HepG2 (cell line): ENCODE results near the gene DPM1. TPM values are rescaled to one million over a fixed set of nuclear protein-coding genes. Genes with fewer than 3 reads are reported as not detected.

ENCODE experiments used
- ATAD3A ChIP-seq: sonication (generic); formaldehyde crosslinking; IDR thresholded peaks from 2 replicates; pipeline ENCODE4 v1.4.0; 2020; ENCODE audit warnings: missing genetic modification reagents
- CAMTA2 ChIP-seq: sonication (generic); formaldehyde crosslinking; IDR thresholded peaks from 2 replicates; pipeline ENCODE4 v1.4.0; 2020; ENCODE audit warnings: mild to moderate bottlenecking, missing genetic modification reagents, borderline replicate concordance
- MEIS1 ChIP-seq: sonication (generic); formaldehyde crosslinking; IDR thresholded peaks from 2 replicates; pipeline ENCODE4 v1.9.0; 2021; ENCODE audit warnings: mild to moderate bottlenecking, missing genetic modification reagents, moderate library complexity, borderline replicate concordance
- NAIF1 ChIP-seq: sonication (generic); formaldehyde crosslinking; IDR thresholded peaks from 2 replicates; pipeline ENCODE4 v1.5.0; 2020; ENCODE audit warnings: mild to moderate bottlenecking, missing genetic modification reagents, borderline replicate concordance
- NPAS2 ChIP-seq: sonication (generic); formaldehyde crosslinking; IDR thresholded peaks from 2 replicates; pipeline ENCODE4 v1.8.0; 2022; ENCODE audit warnings: mild to moderate bottlenecking, missing genetic modification reagents, borderline replicate concordance
- REPIN1 ChIP-seq: sonication (generic); formaldehyde crosslinking; IDR thresholded peaks from 2 replicates; pipeline ENCODE4 v1.8.0; 2022; ENCODE audit warnings: missing genetic modification reagents, low read depth, mild to moderate bottlenecking, borderline replicate concordance
- SMARCE1 ChIP-seq: fragments of 450-650 bp; IDR thresholded peaks from 2 replicates; pipeline ENCODE4 v1.6.1; 2017; ENCODE audit warnings: borderline replicate concordance
- TEAD3 ChIP-seq: optimal IDR thresholded peaks from 2 replicates; pipeline ENCODE3; 2016; ENCODE audit warnings: borderline replicate concordance
- XRCC5 ChIP-seq: fragments of 200-400 bp; formaldehyde crosslinking; optimal IDR thresholded peaks from 2 replicates; pipeline ENCODE3; 2017; ENCODE audit warnings: mild to moderate bottlenecking, low read length
- ZFP37 ChIP-seq: sonication (generic); formaldehyde crosslinking; IDR thresholded peaks from 2 replicates; pipeline ENCODE4 v1.4.0; 2020; ENCODE audit warnings: missing genetic modification reagents, borderline replicate concordance
- ZNF121 ChIP-seq: sonication (generic); formaldehyde crosslinking; IDR thresholded peaks from 2 replicates; pipeline ENCODE4 v1.5.0; 2020; ENCODE audit warnings: mild to moderate bottlenecking, missing genetic modification reagents
- ZNF205 ChIP-seq: IDR thresholded peaks from 2 replicates; pipeline ENCODE4 v1.6.1; 2018; ENCODE audit warnings: missing biosample characterization, missing genetic modification reagents
- ZNF207 ChIP-seq: fragments of 450-650 bp; IDR thresholded peaks from 2 replicates; pipeline ENCODE4 v1.6.1; 2016; ENCODE audit warnings: antibody characterized with exemption, borderline replicate concordance
- ZNF446 ChIP-seq: sonication (generic); formaldehyde crosslinking; IDR thresholded peaks from 2 replicates; pipeline ENCODE4 v1.5.0; 2020; ENCODE audit warnings: mild to moderate bottlenecking, missing genetic modification reagents
- ZNF7 ChIP-seq: IDR thresholded peaks from 2 replicates; pipeline ENCODE4 v1.6.1; 2016; ENCODE audit warnings: missing biosample characterization, missing genetic modification reagents
- ZNF777 ChIP-seq: sonication (generic); formaldehyde crosslinking; IDR thresholded peaks from 2 replicates; pipeline ENCODE4 v1.4.0; 2020; ENCODE audit warnings: missing genetic modification reagents
- ZSCAN12 ChIP-seq: sonication (generic); formaldehyde crosslinking; IDR thresholded peaks from 2 replicates; pipeline ENCODE4 v1.9.0; 2021; ENCODE audit warnings: mild to moderate bottlenecking, missing genetic modification reagents
- polyA plus RNA-seq, 8 experiments: library from polyadenylated mRNA; depleted of rRNA in 3 of 8; stranded (reverse) in 7 of 8; unstranded in 1 of 8; fragments of >200 nt; fragmentation: Illumina TruSeq in 4 of 8; extraction: Trizol in 4 of 8; gene quantifications; 2 replicates each; pipeline versions ENCODE4 v1.2.1 to v1.2.3, GENCODE V29; 2011 to 2016; ENCODE audit warnings: low read depth in 4 of 8, missing spikeins in 1 of 8, mixed read lengths in 1 of 8; ENCODE audit not compliant: insufficient read depth in 1 of 8
- total RNA-seq, 5 experiments: library from RNA; depleted of rRNA; stranded (reverse); fragments of >200 nt; fragmentation: Illumina TruSeq; extraction: Trizol; gene quantifications; 2 replicates each; pipeline ENCODE4 v1.2.3, GENCODE V29; 2016; ENCODE audit warnings: low read depth in 1 of 5
- TF ChIP-seq, protein P1 (sequence below): sonication (generic); formaldehyde crosslinking; IDR thresholded peaks from 2 replicates; pipeline ENCODE4 v1.5.1; 2020; ENCODE audit warnings: missing genetic modification reagents, mild to moderate bottlenecking, borderline replicate concordance
- TF ChIP-seq, protein P2 (sequence below), 2 experiments: fragments of 450-650 bp in 1 of 2; sonication (generic) in 1 of 2; formaldehyde crosslinking; IDR thresholded peaks; 2 replicates each; pipeline versions ENCODE4 v1.5.0 to v1.8.0; 2020 to 2022; ENCODE audit warnings: mild to moderate bottlenecking in 1 of 2, missing genetic modification reagents in 1 of 2
- TF ChIP-seq, protein P3 (sequence below): sonication (generic); formaldehyde crosslinking; IDR thresholded peaks from 2 replicates; pipeline ENCODE4 v1.4.0; 2020; ENCODE audit warnings: missing genetic modification reagents
- TF ChIP-seq, protein P4 (sequence below): sonication (generic); formaldehyde crosslinking; IDR thresholded peaks from 2 replicates; pipeline ENCODE4 v1.4.0; 2020; ENCODE audit warnings: missing genetic modification reagents
- TF ChIP-seq, protein P5 (sequence below): sonication (generic); formaldehyde crosslinking; IDR thresholded peaks from 2 replicates; pipeline ENCODE4 v1.4.0; 2020; ENCODE audit warnings: missing genetic modification reagents, mild to moderate bottlenecking, borderline replicate concordance
- TF ChIP-seq, protein P6 (sequence below): sonication (generic); formaldehyde crosslinking; IDR thresholded peaks from 2 replicates; pipeline ENCODE4 v1.4.0; 2020; ENCODE audit warnings: missing genetic modification reagents

DPM1 gene
- total and polyA plus RNA-seq, 2 of the 13 experiments (the other 11 are each of a cell fraction or from before 2014, with no cell fraction given) = 83.2 to 161 TPM

DNA sequence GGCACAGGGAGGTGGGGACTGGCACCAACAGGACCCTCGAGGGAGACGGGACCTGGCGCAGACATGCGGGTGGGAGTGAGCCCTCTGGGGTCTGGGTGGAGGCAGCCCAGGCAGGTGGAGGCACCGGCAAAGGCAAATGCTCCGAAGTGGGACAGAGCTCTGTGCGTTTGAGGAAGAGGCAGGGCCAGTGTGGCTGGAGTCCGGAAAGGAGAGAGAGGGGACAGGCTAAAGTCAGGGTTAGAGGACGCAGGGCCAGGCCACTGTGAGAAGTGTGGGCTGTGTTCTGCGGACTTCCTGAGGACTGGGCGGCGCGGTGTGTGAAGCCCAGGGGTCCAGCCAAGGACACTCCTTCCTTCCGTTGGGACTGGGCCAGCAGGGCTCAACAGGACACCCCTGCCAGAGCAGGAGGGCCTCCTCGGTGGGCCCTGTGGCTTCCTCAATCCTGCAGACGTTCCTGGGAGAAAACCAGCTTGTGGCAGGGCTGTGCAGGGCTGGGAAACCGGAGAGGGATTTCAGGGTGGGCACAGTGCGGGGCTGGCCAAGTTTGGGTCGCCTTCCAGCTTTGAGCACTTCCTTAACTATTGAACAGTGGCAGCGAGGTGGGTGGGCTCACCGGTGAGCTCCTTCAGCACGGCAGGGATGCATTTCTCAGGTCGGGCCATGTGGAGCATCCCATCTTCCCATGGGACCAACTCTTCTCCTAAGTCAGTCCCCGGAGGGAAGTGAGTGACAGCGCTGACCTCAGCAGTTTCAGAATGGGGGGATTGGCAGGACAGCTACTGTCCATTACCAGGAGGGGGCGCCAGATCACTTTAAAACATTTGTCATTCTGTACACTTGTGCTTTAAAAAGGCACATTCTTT is 22.8 kb upstream of the DPM1 start (continued):
- TF ChIP-seq, protein P1, sequence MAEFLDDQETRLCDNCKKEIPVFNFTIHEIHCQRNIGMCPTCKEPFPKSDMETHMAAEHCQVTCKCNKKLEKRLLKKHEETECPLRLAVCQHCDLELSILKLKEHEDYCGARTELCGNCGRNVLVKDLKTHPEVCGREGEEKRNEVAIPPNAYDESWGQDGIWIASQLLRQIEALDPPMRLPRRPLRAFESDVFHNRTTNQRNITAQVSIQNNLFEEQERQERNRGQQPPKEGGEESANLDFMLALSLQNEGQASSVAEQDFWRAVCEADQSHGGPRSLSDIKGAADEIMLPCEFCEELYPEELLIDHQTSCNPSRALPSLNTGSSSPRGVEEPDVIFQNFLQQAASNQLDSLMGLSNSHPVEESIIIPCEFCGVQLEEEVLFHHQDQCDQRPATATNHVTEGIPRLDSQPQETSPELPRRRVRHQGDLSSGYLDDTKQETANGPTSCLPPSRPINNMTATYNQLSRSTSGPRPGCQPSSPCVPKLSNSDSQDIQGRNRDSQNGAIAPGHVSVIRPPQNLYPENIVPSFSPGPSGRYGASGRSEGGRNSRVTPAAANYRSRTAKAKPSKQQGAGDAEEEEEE (CRISPR knock-in tag) = no peak
- TF ChIP-seq XRCC5 = peak; percentile 62
- TF ChIP-seq NPAS2 = 0 out of 2 replicates have a peak, but pooled peaks have one; percentile 35
- no peak for TF ChIP-seq ZNF777 (CRISPR knock-in tag)
- TF ChIP-seq, protein P2, sequence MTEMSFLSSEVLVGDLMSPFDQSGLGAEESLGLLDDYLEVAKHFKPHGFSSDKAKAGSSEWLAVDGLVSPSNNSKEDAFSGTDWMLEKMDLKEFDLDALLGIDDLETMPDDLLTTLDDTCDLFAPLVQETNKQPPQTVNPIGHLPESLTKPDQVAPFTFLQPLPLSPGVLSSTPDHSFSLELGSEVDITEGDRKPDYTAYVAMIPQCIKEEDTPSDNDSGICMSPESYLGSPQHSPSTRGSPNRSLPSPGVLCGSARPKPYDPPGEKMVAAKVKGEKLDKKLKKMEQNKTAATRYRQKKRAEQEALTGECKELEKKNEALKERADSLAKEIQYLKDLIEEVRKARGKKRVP (CRISPR knock-in tag; IDR thresholded peaks at IDR 0.05) = no peak
- no peak for TF ChIP-seq ATAD3A (CRISPR knock-in tag)
- TF ChIP-seq ZFP37 = peak; percentile 41; the same call in 1 of the 2 replicates
- TF ChIP-seq SMARCE1 = no peak
- TF ChIP-seq TEAD3 (CRISPR knock-in tag) = no peak
- no peak for TF ChIP-seq ZNF207
- 0 out of 2 replicates have a peak, but pooled peaks have one; percentile 25 for TF ChIP-seq MEIS1 (CRISPR knock-in tag)
- no peak for TF ChIP-seq ZNF7 (CRISPR knock-in tag)
- TF ChIP-seq, protein P3, sequence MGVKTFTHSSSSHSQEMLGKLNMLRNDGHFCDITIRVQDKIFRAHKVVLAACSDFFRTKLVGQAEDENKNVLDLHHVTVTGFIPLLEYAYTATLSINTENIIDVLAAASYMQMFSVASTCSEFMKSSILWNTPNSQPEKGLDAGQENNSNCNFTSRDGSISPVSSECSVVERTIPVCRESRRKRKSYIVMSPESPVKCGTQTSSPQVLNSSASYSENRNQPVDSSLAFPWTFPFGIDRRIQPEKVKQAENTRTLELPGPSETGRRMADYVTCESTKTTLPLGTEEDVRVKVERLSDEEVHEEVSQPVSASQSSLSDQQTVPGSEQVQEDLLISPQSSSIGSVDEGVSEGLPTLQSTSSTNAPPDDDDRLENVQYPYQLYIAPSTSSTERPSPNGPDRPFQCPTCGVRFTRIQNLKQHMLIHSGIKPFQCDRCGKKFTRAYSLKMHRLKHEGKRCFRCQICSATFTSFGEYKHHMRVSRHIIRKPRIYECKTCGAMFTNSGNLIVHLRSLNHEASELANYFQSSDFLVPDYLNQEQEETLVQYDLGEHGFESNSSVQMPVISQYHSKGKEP = no peak
- TF ChIP-seq, protein P4, sequence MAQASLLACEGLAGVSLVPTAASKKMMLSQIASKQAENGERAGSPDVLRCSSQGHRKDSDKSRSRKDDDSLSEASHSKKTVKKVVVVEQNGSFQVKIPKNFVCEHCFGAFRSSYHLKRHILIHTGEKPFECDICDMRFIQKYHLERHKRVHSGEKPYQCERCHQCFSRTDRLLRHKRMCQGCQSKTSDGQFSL (CRISPR knock-in tag) = peak; percentile 83
- TF ChIP-seq, protein P5, sequence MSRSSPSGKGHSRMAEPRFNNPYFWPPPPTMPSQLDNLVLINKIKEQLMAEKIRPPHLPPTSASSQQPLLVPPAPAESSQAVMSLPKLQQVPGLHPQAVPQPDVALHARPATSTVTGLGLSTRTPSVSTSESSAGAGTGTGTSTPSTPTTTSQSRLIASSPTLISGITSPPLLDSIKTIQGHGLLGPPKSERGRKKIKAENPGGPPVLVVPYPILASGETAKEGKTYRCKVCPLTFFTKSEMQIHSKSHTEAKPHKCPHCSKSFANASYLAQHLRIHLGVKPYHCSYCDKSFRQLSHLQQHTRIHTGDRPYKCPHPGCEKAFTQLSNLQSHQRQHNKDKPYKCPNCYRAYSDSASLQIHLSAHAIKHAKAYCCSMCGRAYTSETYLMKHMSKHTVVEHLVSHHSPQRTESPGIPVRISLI = no peak
- TF ChIP-seq NAIF1 (CRISPR knock-in tag) = no peak
- no peak for TF ChIP-seq ZNF121 (CRISPR knock-in tag)
- TF ChIP-seq CAMTA2 = 0 out of 2 replicates have a peak, but pooled peaks have one; percentile 67
- TF ChIP-seq ZNF446 = no peak
- peak; percentile 57; the same call in 1 of the 2 replicates for TF ChIP-seq REPIN1 (CRISPR knock-in tag)
- TF ChIP-seq ZNF205 (CRISPR knock-in tag) = no peak
- no peak for TF ChIP-seq ZSCAN12 (CRISPR knock-in tag)
- TF ChIP-seq, protein P6, sequence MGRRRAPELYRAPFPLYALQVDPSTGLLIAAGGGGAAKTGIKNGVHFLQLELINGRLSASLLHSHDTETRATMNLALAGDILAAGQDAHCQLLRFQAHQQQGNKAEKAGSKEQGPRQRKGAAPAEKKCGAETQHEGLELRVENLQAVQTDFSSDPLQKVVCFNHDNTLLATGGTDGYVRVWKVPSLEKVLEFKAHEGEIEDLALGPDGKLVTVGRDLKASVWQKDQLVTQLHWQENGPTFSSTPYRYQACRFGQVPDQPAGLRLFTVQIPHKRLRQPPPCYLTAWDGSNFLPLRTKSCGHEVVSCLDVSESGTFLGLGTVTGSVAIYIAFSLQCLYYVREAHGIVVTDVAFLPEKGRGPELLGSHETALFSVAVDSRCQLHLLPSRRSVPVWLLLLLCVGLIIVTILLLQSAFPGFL (CRISPR knock-in tag) = no peak
